ENCODE measurements around the gene PRPF40A.

Gene PRPF40A

GRCh38 chr2:152618193-152618564 is 99.1 kb downstream of the PRPF40A start:
- H3K4me1 ChIP-seq (ENCODE audit: control insufficient read depth, insufficient read depth, low read length): no peaks in the 10 kb centered on the region
- CTCF ChIA-PET: interaction anchor here (1.3 to 1.6 kb wide), 3 partner anchors 10 to 18 kb away, joined by 3 to 6 read pairs (median 5); no protein-coding TSS in a partner anchor
- no peak overlapping the region for H3K4me3 ChIP-seq (ENCODE audit: low read depth, low read length)
- H3K27ac ChIP-seq (ENCODE audit: extremely low read depth, low read depth, low read length): no peak overlapping the region
- H3K36me3 ChIP-seq (ENCODE audit: control insufficient read depth in 2 of 2, insufficient read depth in 1 of 2, low read length in 2 of 2): peaks cover 11 to 66% of the 10 kb centered on the region in 2 experiments; a peak in 1 of 3 replicates
- no peaks in the 10 kb centered on the region for H3K9me3 ChIP-seq (ENCODE audit: control insufficient read depth, insufficient read depth, low read depth, low read length)
- POLR2A ChIA-PET: no interaction called here
- TF ChIP-seq ZNF513 (tag by site-specific recombination; IDR thresholded peaks at IDR 0.05) (no peak), HOXC10 (CRISPR knock-in tag; IDR thresholded peaks at IDR 0.05) (no peak), ZNF449 (tag by site-specific recombination; IDR thresholded peaks at IDR 0.05) (no peak), AEBP2 (tag by site-specific recombination; IDR thresholded peaks at IDR 0.05; ENCODE audit: borderline replicate concordance) (no peak), ZNF645 (tag by site-specific recombination; IDR thresholded peaks at IDR 0.05) (no peak), PRDM2 (tag by site-specific recombination; IDR thresholded peaks at IDR 0.05; ENCODE audit: borderline replicate concordance) (no peak), ZNF266 (tag by site-specific recombination; IDR thresholded peaks at IDR 0.05; ENCODE audit: low read depth) (no peak)

GRCh38 chr2:152617456-152618192 is 99.6 kb downstream of the PRPF40A start:
- Histone ChIP-seq H3K4me3 (ENCODE audit: low read depth, low read length) (no peak overlapping the region), H3K27ac (ENCODE audit: extremely low read depth, low read depth, low read length) (no peak overlapping the region), H3K36me3 (ENCODE audit: control insufficient read depth in 2 of 2, insufficient read depth in 1 of 2, low read length in 2 of 2) (peaks cover 11 to 66% of the 10 kb centered on the region in 2 experiments; a peak in 1 of 3 replicates), H3K9me3 (ENCODE audit: control insufficient read depth, insufficient read depth, low read depth, low read length) (no peaks in the 10 kb centered on the region), H3K4me1 (ENCODE audit: control insufficient read depth, insufficient read depth, low read length) (no peaks in the 10 kb centered on the region)
- ChIA-PET CTCF (interaction anchor here (1.3 to 1.6 kb wide), 3 partner anchors 10 to 19 kb away, joined by 3 to 6 read pairs (median 5); no protein-coding TSS in a partner anchor), POLR2A (no interaction called here)
- TF ChIP-seq ZNF768 (tag by site-specific recombination; IDR thresholded peaks at IDR 0.05): no peak
- no peak for TF ChIP-seq HOXD13 (CRISPR knock-in tag; IDR thresholded peaks at IDR 0.05; ENCODE audit: borderline replicate concordance)
- TF ChIP-seq RBAK (tag by site-specific recombination; IDR thresholded peaks at IDR 0.05): no peak
- TF ChIP-seq ZNF324 (tag by site-specific recombination; IDR thresholded peaks at IDR 0.05): no peak
- no peak for TF ChIP-seq ZNF580 (tag by site-specific recombination; IDR thresholded peaks at IDR 0.05)
- TF ChIP-seq ZNF791 (tag by site-specific recombination; IDR thresholded peaks at IDR 0.05): no peak
- no peak for TF ChIP-seq ZBTB1 (tag by site-specific recombination; IDR thresholded peaks at IDR 0.05)
- no peak for TF ChIP-seq ZNF169 (tag by site-specific recombination; IDR thresholded peaks at IDR 0.05)
- no peak for TF ChIP-seq ZNF777 (tag by site-specific recombination; IDR thresholded peaks at IDR 0.05; ENCODE audit: borderline replicate concordance)
- no peak for TF ChIP-seq ZNF549 (tag by site-specific recombination; IDR thresholded peaks at IDR 0.05)
- TF ChIP-seq ZSCAN16 (tag by site-specific recombination; IDR thresholded peaks at IDR 0.05): no peak
- TF ChIP-seq ZNF555 (tag by site-specific recombination; conservative IDR thresholded peaks at IDR 0.05): no peak
